ENCODE measurements around the gene TRIO. TPM values are rescaled to one million over a fixed set of nuclear protein-coding genes. Genes with fewer than 3 reads are reported as not detected.

The TRIO gene
- total and polyA plus RNA-seq, 10 of the 15 experiments (the other 5 are each of a cell fraction or from before 2014, with no cell fraction given): 5.1 to 96.4 (median 44.6) TPM

DNA sequence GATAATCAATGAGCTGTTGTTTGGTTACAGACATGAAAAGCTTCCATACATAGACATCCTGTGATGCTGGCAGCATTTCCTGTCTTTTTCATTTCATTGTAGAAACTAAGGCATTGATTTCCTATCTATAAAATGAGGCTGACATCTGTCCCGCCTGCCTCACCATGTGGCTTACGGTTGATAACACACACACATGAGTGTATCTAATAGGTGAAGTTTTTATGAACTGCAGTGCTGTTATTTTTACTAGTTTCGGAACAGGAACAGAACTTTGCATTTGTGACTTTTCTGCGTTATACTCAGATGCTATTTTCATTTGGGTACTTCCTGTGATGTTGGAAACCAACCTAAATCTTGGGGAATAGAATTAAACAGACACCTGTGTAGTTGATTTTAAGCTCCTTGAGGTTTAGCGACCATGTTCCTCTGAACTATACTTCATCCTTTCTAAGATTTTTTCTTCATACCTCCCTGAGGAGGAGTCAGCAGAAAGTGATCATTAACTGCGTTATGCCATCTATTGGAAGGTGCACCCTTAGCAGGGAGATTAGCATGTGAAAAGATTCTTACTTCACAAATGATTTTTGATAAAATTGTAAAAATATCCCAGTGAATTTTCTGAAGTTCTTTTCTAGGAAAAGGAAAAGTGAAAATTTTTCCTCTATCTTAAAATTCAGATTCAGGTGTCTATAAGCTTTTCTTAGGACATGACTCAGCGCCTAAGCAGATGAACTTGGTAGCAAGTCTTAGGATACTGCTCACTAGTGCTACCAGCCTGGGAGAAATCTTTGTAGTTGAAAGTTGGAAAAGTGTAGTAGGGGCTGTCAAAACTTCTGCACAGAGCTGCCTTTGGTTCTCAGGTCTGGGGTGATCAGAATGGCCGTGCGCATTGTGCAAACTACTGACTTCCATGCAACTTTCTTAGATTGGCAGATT lies 134.5 kb downstream of the TRIO start:
- WGBS (ENCODE audit: insufficient coverage, insufficient replicate concordance, low lambda C conversion rate, missing lambda C conversion rate): 38% methylated on average over 9 of the region's 9 CpGs
- H3K4me3 ChIP-seq: no peak overlapping the region
- SMC1A ChIA-PET (ENCODE audit: uncharacterized antibody, unreplicated experiment): interaction anchor here (0.9 to 3.7 kb wide), 21 partner anchors 8 to 371 kb away, joined by 3 to 24 read pairs (median 3); no protein-coding TSS in a partner anchor

More for the DNA sequence above, 134.5 kb downstream of the TRIO start:
- TF ChIP-seq ZZZ3 (IDR thresholded peaks at IDR 0.05; ENCODE audit: control insufficient read depth, insufficient read length, low read depth): no peak
- TF ChIP-seq, protein P1, sequence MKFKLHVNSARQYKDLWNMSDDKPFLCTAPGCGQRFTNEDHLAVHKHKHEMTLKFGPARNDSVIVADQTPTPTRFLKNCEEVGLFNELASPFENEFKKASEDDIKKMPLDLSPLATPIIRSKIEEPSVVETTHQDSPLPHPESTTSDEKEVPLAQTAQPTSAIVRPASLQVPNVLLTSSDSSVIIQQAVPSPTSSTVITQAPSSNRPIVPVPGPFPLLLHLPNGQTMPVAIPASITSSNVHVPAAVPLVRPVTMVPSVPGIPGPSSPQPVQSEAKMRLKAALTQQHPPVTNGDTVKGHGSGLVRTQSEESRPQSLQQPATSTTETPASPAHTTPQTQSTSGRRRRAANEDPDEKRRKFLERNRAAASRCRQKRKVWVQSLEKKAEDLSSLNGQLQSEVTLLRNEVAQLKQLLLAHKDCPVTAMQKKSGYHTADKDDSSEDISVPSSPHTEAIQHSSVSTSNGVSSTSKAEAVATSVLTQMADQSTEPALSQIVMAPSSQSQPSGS (IDR thresholded peaks at IDR 0.05; ENCODE audit: low read length): 0 out of 2 replicates have a peak, but pooled peaks have one; percentile 43
- 0 out of 2 replicates have a peak, but pooled peaks have one; percentile 8 for TF ChIP-seq RAD21 (IDR thresholded peaks at IDR 0.05; ENCODE audit: insufficient read depth, low read depth, low read length)
- H3K9ac ChIP-seq (ENCODE audit: control insufficient read depth, insufficient read depth, low read length): no peak overlapping the region
- intact Hi-C loops (cut with micrococcal nuclease; ENCODE audit: unreplicated experiment): no loop called here
- peaks cover 6 to 18% of the 10 kb centered on the region in 2 experiments for H3K36me3 ChIP-seq (ENCODE audit: control insufficient read depth in 2 of 2, insufficient read depth in 2 of 2, low read length in 1 of 2)
- H4K20me1 ChIP-seq (ENCODE audit: control insufficient read depth, insufficient read depth): no peaks in the 10 kb centered on the region
- POLR2A ChIA-PET: interaction anchor here (0.6 to 2.2 kb wide), 5 partner anchors 13 to 171 kb away, joined by 3 to 5 read pairs (median 4); no protein-coding TSS in a partner anchor
- DNase-seq (ENCODE audit: low read depth, low spot score) (no peak), ATAC-seq (peak; percentile 46), FAIRE-seq (no peak)
- CTCF ChIA-PET: interaction anchor here (0.6 to 8.7 kb wide), 7 partner anchors 8 to 169 kb away, joined by 3 to 56 read pairs (median 5); no protein-coding TSS in a partner anchor
- RAD21 ChIA-PET (ENCODE audit: unreplicated experiment): interaction anchor here (0.8 to 2.8 kb wide), 9 partner anchors 10 to 169 kb away, joined by 3 to 13 read pairs (median 3); no protein-coding TSS in a partner anchor
- H3K9me3 ChIP-seq (replicated peaks; ENCODE audit: control insufficient read depth, insufficient read depth, low read length): no peaks in the 10 kb centered on the region
- no peaks in the 10 kb centered on the region for H3K27me3 ChIP-seq (replicated peaks in 1 of 2; ENCODE audit: control insufficient read depth in 2 of 2, insufficient read depth in 2 of 2, low read length in 1 of 2)
- H3K4me2 ChIP-seq (ENCODE audit: control insufficient read depth, insufficient read depth): peak overlapping the region; percentile 12
- peak overlapping the region; percentile 20; the same call in 1 of the 2 replicates for H3K27ac ChIP-seq (ENCODE audit: control insufficient read depth, insufficient read depth)
- H3K4me1 ChIP-seq (ENCODE audit: control insufficient read depth, insufficient read depth, low read length): peaks cover 7% of the 10 kb centered on the region; the same call in 1 of the 2 replicates
- in situ Hi-C loops (cut with MboI): no loop called here
- H2AFZ ChIP-seq (ENCODE audit: control insufficient read depth, low read depth, low read length): no peak overlapping the region
- BruUV-seq (replicated peaks): no TSS peak
- peaks cover 19% of the 10 kb centered on the region for H3K79me2 ChIP-seq (ENCODE audit: control insufficient read depth, insufficient read depth, low read length)
